SKM-1 (cell line): ENCODE data around the gene PDE3B.
"Not testable (repeated sequence)": the region's sequence is repeated elsewhere in the genome, so short reads cannot be mapped to it uniquely, and the experiment has no call there.

Experiments used
- DNase-seq: peaks from one replicate; lab custom pipeline; 2025; ENCODE audit not compliant: unreplicated experiment; lab: John Stamatoyannopoulos, UW

Gene PDE3B

DNA sequence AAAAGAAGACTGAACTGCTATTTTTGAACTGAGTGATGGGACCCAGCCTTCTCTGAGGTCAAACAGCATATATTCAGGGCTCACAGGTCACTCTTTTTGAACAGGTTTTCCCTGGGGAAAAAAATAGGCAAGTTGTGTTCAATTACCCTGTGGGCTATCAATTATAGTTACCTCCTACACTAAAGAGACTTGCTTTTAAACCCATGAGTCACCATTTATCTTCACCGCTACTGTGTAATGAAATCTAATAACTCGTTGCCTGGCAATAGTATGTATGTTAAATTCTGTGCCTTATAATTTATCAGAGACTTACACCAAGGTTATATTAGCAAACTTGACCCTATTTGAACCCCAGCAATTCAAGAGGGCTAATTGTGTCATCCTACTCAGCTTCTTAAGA is 149.9 kb downstream of the PDE3B start:
- no peak for DNase-seq

DNA sequence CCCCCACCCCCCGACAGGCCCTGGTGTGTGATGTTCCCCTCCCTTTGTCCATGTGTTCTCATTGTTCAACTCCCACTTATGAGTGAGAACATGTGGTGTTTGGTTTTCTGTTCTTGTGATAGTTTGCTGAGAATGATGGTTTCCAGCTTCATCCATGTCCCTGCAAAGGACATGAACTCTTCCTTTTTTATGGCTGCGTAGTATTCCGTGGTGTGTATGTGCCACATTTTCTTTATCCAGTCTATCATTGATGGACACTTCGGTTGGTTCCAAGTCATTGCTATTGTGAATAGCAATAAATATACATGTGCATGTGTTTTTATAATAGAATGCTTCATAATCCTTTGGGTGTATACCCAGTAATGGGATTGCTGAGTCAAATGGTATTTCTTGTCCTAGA is 152.4 kb downstream of the PDE3B start:
- not testable (repeated sequence) for DNase-seq

DNA sequence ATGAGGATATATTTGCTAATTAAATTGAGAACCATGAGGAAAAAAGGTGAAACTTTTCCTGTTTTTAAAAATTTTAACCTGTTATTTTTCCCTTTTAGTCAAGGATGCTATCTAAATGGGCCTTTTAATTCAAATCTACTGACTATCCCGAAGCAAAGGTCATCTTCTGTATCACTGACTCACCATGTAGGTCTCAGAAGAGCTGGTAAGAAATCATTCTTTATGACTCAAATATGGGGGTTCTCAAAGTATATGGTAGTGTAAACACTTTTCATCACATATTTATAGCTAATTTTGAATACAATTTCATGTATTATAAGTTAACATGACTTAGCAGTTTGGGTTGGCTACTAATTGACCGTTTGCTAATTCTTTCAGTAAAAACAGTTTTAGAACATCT is 160.2 kb downstream of the PDE3B start:
- DNase-seq = no peak

DNA sequence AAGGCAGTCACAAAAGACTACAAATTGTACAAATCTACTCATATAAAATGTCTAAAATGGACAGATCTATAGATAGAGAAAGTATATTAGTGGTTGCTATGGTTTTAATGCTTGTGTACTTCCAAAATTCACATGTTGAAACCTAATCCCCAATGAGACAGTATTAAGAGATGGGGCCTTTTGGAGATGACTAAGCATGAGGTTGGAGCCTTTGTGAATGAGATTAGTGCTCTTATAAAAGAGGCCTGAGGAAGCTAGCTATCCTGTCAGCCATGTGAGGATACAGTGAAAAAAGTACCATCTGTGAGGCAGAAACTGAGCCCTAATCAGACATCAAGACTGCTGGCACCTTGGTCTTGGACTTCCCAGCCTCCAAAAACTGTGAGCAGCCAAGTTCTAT is 165.9 kb downstream of the PDE3B start:
- no peak for DNase-seq

- DNase-seq = no peak
Measured at GRCh38 chr11:14812757-14813156, 169.2 kb downstream of the PDE3B start.

DNA sequence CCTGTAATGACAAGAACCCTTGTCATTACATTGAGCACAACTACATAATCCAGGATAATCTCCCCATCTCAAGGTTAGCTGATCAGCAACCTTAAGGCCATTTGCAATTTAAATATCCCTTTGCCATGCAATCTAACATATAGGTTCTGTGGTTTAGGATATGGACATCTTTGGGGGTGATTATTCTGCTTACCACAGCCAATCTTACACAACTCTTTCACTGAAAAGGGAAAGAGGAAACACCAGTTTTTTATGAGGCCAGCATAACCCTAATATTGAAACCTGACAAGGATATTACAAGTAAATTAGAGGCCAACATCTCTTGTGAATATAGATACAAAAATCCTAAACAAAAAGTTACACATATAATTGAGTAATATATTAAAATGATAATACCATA is 169.9 kb downstream of the PDE3B start:
- peak; percentile 56 for DNase-seq

GRCh38 chr11:14818779-14819178 is 175.2 kb downstream of the PDE3B start:
- no peak for DNase-seq

GRCh38 chr11:14819596-14819995 is 176.0 kb downstream of the PDE3B start:
- DNase-seq = no peak

GRCh38 chr11:14821031-14821430 is 177.4 kb downstream of the PDE3B start:
- no peak for DNase-seq

- no peak for DNase-seq
Measured at GRCh38 chr11:14826600-14826999, 183.0 kb downstream of the PDE3B start.

DNA sequence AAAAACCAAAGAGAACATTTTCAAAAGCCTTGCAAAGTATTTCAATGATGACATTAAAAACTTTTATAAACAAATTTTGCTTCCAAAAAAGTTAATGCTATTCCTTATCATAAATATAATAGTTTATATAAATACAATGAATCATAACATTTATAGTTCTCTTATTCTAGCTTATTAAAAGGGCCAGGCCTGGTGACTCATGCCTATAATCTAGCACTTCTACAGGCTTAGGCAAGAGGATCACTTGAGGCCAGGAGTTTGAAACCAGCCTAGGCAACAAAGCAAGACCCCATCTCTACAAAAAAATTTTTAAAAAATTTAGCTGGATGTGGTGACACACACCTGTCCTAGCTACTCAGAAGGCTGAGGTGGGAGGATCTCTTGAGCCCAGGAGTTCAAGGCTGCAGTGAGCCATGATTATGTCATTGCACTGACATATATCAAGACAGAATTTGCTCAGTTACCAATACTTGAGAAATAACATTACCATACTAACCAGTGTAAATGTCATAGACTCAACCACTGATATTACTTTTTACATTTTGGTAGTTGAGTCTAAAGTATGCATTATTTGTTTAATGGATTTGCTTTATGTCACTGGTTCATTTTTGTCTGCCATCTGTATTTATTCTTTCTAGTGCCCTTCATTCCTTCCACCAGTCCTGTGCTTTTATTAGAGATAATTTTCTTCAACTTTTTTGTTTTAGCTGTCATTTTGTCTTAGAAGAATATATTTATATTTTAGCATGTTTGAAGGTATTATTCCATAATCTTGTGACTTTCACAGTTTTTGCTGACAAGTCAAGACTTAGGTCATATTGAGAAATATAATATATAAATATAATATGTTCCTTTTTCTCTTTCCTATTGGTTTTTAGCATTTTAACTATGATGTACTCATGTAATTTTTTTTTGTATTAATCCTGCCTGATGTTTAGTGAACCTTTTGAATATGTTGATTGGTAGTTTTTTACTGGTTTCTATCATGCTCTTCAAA is 192.2 kb downstream of the PDE3B start:
- no peak for DNase-seq

DNA sequence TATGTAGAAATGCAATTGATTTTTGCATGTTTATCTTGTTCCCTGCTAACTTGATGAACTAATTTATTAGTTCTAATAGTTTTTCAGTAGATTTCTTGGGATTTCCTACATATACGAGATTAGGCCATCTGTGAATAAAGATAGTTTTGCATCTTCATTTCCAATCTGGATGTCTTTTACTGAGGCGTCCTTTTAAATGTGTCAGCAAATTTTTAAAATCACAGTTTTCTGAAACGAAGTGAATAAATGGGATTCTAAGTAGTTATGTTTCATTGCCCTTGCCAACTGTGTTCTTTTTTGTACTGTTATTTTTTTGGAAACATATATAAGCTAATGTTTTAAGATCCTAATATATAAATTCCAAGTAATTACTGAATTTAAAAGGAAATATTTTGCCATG is 198.4 kb downstream of the PDE3B start:
- no peak for DNase-seq

DNA sequence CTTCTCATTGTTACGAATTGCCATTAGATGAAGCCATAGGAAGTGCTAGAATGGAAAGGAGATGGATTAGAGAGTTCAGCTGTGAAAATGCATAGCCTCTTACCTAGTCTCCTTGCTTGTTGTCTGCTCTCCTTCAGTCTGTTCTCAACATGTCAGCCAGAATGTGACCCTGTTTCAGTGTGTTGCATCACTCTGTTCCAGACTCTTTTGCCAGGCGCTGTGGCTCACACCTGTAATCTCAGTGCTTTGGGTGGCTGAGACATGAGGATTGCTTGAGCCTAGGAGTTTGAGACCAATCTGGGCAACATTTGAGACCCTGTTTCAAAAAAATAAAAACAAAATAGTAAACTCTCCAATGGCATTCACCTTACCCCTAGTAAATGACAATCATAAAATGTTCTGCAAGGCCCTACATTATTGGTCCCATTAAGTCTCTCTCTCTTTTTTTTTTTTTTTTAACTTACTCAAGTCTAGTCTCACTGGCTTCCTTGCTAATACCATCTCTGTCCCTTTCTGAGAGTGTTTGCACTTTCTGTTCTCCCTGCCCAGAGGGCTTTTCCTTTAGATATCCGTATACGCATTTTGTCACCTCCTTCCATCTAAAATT is 209.1 kb downstream of the PDE3B start:
- no peak for DNase-seq

DNA sequence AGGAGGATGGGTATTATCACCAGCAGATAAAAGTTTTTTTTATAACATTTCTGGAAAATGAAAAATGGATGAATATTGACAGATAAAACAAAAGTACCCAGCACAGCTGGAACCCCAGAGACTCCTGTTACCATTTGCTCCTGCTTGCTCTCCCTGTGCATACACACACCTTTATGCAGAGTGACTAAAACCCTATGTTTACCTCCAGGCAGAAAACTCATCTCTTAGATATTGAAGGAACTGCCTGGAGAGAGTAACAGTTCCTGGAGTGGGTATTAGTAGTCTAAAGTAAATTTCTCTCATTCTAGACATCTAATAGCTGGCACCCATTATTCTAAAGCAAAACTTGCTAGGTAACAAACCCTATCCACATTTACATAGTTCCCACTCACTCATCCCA is 210.5 kb downstream of the PDE3B start:
- no peak for DNase-seq

DNA sequence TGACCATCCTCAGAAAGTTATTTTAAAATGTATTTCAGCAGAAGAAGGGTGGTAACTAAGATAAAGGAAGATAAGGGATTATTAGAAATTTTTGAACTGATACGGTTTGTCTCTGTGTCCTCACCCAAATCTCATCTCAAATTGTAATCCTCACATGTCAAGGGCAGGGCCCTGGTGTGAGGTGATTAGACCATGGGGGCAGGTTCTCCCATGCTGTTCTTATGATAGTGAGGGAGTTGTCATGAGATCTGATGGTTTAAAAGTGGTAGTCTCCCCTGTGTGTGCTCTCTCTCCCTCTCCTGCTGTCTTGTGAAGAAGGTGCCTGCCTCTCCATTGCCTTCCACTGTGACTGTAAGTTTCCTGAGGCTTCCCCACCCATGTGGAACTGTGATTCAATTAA is 212.3 kb downstream of the PDE3B start:
- DNase-seq = no peak

DNA sequence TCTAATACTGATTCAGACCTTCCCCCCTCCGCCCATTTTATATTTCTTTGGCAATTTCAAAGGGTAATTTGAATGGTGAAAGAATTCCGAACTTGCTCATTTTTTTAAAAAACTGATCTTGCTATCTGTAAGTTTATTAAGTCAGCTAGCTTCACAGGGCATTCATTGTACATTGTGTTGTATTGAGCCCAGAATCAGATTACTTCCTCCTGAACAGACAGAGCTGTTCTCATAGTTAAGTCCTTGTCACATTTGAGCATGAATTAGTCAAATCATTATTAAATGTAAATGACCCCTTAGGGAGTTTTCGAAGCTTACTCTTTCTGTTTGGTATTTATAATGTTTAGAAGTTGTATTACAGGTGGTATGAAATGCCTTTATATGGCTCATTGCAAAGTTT is 214.0 kb downstream of the PDE3B start:
- no peak for DNase-seq

GRCh38 chr11:14858404-14858803 is 214.8 kb downstream of the PDE3B start:
- no peak for DNase-seq

DNA sequence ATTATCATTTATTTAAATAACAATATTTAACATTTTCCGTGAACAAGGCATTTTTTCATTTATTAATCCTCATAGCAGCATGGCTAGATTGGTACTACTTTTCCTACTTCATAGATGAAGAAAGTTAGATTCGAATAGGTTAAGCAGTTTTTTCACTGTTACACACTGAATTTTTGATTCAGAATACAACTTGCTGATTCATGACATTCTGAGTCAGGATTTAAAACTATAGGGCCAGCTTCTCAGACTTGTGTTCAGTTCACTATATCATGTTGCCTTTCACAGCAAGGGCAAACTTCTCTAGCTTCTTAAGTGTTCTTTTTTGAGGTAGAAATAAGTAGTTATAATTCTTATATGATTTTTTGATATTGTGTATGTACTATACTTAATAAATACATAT is 216.9 kb downstream of the PDE3B start:
- no peak for DNase-seq

DNA sequence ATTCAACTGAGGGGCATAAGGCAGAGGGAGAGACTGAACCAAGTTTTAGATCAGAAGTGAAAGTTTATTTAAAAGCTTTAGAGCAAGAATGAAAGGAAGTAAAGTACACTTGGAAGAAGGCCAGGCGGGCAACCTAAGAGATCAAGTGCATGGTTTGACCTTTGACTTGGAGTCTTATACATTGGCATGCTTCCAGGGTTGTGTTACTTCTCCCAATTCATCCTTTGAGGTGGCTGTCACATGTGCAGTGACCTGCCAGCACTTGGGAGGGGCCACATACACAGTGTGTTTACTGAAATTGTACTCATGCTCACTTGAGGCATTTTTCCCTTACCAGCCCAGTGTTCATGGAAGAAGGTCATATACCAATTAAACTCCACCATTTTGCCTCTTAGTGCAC is 218.1 kb downstream of the PDE3B start:
- DNase-seq = no peak

- DNase-seq = not testable (repeated sequence)
Measured at GRCh38 chr11:14863775-14864174, 220.2 kb downstream of the PDE3B start.

DNA sequence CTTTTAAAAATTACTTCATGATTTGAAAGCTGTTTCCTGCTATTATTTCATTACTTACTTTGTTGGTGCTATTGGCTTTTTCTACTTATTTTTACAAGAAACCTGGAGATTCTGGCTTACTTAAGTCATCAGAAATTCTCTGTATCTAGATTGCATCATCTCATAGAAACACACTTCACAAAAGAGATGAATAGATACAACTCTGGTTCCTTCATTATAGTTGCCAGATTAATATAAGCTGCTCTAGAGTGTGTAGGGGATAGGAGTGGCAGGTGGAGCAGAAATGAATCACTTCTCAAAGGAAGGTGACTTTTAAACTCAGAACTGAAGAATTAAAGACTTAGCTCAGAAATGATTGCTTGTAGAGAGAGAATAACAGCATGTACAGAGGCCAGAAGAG is 228.4 kb downstream of the PDE3B start:
- DNase-seq = no peak

DNA sequence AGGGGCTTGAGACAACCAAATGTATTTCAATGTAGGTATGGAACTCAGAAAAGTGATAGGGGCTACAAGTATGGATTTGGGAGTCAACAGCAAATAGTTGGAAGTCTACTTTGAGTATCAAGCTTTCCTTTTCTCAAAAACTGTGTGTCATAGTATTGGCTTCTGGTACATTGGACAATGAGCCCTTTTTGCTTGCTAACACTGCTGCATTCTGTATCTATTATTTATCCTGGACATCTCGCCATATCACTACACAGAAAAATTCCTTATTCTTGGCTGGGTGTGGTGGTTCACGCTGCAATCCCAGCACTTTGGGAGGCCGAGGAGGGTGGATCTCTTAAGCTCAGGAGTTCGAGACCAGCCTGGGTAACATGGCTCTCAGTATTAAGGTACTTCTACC is 230.0 kb downstream of the PDE3B start:
- DNase-seq = no peak
